Spinal cord (tissue), 10 donors: ENCODE results near the gene ADNP. TPM values are rescaled to one million over a fixed set of nuclear protein-coding genes. Genes with fewer than 3 reads are reported as not detected.

Experiments
- DNase-seq, 6 donors: peaks; one replicate each; pipeline versions ENCODE4 v3.0.0 to v3.0.0-alpha.2; 2013 to 2015; ENCODE audit warnings: low spot score in 6 of 6, low read depth in 4 of 6
- H3K27ac ChIP-seq: one replicate; pipeline ENCODE4 v1.5.1; 2013; ENCODE audit warnings: low read depth, low read length, control low read depth
- H3K27me3 ChIP-seq: one replicate; pipeline ENCODE4 v1.6.1; 2013; ENCODE audit warnings: low read length; ENCODE audit not compliant: control insufficient read depth, insufficient read depth
- H3K36me3 ChIP-seq: one replicate; pipeline ENCODE4 v1.6.1; 2013; ENCODE audit warnings: low read length; ENCODE audit not compliant: control insufficient read depth, insufficient read depth
- H3K4me1 ChIP-seq: one replicate; pipeline ENCODE4 v1.6.1; 2013; ENCODE audit warnings: low read length; ENCODE audit not compliant: control insufficient read depth, insufficient read depth
- H3K4me3 ChIP-seq: one replicate; pipeline ENCODE4 v1.5.1; 2013; ENCODE audit warnings: low read depth, low read length, control low read depth
- H3K9me3 ChIP-seq: one replicate; pipeline ENCODE4 v1.6.1; 2013; ENCODE audit warnings: low read length; ENCODE audit not compliant: control insufficient read depth, insufficient read depth
- WGBS: methylation state at CpG from one replicate; pipeline ENCODE4 v1.1.5; 2013; ENCODE audit warnings: missing lambda C conversion rate; ENCODE audit not compliant: insufficient coverage; 5-methylcytosine and 5-hydroxymethylcytosine counted together
- polyA plus RNA-seq, 2 donors: library from polyadenylated mRNA; unstranded; fragments of 120-200 nt; gene quantifications; one replicate each; pipeline ENCODE4 v1.2.1, GENCODE V29; 2013; ENCODE audit not compliant: insufficient read length in 2 of 2
- total RNA-seq, 2 donors: library from RNA; depleted of rRNA in 1 of 2; stranded (reverse); fragments of 120-200 nt in 1 of 2; fragments of >200 nt in 1 of 2; gene quantifications; one replicate each; pipeline versions ENCODE4 v1.2.3 to v1.2.4, GENCODE V29; 2013 to 2014
- donor health status: healthy.

ADNP gene
- total and polyA plus RNA-seq, 4 donors = 58.7 to 93.3 (median 76.6) TPM

DNA sequence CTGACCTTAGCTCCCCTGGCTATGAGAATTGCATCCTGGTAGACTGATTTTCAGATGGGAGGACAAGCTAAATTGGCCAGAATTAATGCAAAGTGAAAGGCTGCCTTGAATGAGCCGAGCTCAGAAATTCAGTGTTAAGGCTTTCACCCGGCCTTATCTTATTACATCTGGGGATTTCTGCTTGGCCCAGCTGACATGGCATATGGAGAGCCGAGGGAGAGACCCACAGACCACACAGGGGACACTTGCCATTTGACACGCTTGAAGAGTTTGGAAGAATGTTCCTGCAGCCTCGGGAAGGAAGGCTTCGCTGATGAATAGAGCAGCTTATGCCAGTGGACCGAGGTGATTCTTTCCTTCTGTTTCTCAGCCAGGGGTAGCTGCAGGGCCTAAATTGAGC is 36.3 kb upstream of the ADNP start:
- Histone ChIP-seq H3K36me3 (no peaks in the 10 kb centered on the region), H3K27ac (no peak overlapping the region), H3K4me1 (no peaks in the 10 kb centered on the region), H3K9me3 (no peaks in the 10 kb centered on the region), H3K4me3 (no peak overlapping the region), H3K27me3 (peaks cover 2% of the 10 kb centered on the region)
- WGBS = 13% methylated on average over 5 of the region's 7 CpGs
- DNase-seq = peak in 2 of 6 donors; percentile 64 to 65

DNA sequence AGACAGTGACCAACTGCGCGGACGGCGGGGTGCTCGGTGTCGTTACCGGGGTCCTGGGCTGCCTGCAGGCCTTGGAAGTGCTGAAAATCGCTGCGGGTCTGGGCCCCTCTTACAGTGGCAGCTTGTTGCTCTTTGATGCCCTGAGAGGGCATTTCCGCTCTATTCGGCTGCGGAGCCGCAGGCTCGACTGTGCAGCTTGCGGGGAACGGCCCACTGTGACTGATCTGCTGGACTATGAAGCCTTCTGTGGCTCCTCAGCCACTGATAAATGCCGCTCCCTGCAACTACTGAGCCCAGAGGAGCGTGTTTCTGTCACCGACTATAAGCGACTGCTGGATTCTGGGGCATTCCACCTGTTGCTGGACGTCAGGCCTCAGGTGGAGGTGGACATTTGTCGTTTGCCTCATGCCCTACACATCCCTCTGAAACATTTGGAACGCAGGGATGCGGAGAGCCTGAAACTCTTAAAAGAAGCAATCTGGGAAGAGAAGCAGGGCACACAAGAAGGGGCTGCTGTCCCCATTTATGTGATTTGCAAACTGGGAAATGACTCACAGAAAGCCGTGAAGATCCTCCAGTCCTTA is 28.4 kb upstream of the ADNP start:
- Histone ChIP-seq H3K27ac (no peak overlapping the region), H3K36me3 (peaks cover 8% of the 10 kb centered on the region), H3K4me1 (peaks cover 29% of the 10 kb centered on the region), H3K4me3 (peak overlapping the region; percentile 98), H3K27me3 (no peaks in the 10 kb centered on the region), H3K9me3 (no peaks in the 10 kb centered on the region)
- WGBS = 57% methylated on average over 22 of the region's 25 CpGs
- no peak for DNase-seq

DNA sequence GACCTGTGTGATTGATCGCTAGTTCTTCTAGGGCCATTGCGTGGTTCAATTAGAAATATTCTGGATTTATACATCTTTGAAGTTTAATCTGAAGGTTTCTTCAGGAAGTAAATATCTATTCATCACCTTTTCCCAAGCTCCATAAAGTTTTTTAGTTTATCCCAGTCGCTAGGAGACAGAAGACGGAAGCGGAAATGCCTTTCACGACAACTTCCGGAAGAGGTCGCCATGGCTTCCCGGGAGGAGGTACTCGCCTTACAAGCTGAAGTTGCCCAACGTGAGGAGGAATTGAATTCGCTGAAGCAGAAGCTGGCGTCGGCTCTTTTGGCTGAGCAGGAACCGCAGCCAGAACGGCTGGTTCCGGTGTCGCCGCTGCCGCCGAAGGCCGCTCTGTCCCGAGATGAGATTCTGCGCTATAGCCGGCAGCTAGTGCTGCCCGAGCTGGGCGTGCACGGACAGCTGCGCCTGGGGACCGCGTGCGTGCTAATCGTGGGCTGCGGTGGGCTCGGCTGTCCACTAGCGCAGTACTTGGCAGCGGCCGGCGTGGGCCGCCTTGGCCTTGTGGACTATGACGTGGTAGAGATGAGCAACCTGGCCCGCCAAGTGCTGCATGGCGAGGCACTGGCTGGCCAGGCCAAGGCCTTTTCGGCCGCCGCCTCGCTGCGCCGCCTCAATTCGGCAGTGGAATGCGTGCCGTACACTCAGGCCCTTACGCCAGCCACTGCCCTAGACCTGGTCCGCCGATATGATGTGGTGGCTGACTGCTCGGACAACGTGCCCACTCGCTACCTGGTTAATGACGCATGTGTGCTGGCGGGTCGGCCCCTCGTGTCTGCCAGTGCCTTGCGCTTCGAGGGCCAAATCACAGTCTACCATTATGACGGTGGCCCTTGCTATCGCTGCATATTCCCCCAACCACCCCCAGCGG is 27.6 kb upstream of the ADNP start, which contains the start of gene MOCS3:
Gene MOCS3, plus strand, starts transcription at position 204 of the 928 bp plus-strand sequence. Its CDS starts 25 bp downstream, at position 229.
- Histone ChIP-seq H3K9me3 (no peaks in the 10 kb centered on the region), H3K27ac (peak within 1 kb of the TSS; percentile 85), H3K4me3 (peak within 1 kb of the TSS; percentile 98), H3K36me3 (peaks cover 8% of the 10 kb centered on the region), H3K27me3 (no peaks in the 10 kb centered on the region), H3K4me1 (peaks cover 29% of the 10 kb centered on the region)
- peak; percentile 85 to 97 (median 90) for DNase-seq
- WGBS = 2% methylated on average over 65 of the region's 67 CpGs

DNA sequence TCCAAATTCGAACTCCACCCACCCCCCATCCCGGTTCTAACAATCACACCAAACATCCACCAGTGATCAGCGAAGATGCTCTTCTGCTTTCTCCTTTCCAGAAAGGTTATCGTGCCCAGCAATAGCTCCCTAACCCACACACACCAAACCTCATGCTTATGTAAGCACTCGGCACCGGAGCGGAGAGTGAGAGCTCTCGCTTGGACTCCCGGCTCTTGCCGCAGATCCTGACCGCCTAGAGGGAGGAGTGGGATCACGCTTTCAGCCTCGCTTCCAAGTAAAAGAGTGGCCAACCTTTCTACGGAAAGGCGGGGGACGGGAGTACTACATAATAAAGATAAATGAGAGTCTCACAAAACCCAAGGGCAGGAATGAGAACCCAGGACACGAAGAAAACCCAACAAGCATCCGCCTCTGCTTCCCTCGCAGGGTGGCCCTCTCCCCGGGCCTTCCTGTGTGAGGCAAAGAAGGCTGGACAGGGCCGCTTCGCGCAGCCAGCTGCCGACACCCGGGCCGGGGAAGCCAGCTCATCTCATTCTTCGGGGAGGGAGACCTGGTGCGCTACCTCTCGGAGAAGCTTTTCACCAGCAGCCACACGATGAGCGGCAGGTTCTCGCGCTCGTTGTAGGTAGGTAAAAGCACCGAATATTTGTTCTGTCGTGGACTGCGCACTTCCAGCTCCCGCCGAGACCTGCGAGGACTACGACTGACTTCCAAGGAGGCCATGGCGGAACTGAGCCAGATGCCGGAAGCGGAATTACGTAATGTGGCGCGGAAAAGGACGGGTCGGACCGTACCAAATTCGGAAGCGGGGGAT is 26.8 kb upstream of the ADNP start, which contains the start of gene DPM1:
Gene DPM1, minus strand, starts transcription at position 735 of the 817 bp plus-strand sequence. Its CDS starts 9 bp downstream, at position 726.
- no peak for DNase-seq
- Histone ChIP-seq H3K4me1 (peaks cover 29% of the 10 kb centered on the region), H3K9me3 (no peaks in the 10 kb centered on the region), H3K36me3 (peaks cover 8% of the 10 kb centered on the region), H3K4me3 (peak within 1 kb of the TSS; percentile 98), H3K27ac (peak within 1 kb of the TSS; percentile 85), H3K27me3 (no peaks in the 10 kb centered on the region)
- under 1% methylated on average over 44 of the region's 52 CpGs for WGBS

DNA sequence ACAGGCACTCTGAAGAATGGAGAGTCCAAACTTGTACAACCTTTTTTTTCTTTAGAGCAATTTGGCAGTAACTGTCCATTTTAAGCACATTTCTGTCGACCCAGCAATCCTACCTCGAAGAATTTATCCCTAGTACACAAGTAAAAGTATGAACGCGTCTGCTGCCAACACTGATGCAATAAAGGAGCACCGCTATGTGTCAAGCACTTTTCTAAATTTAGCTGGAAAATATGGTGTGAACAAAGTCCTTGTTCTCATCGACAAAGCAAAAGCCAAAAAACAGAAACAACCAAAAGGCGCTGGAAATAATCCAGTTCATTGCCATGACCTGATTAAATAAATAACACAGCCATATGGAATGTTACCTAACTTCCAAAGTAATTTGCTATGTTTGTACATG is 26.0 kb upstream of the ADNP start:
- peaks cover 29% of the 10 kb centered on the region for H3K4me1 ChIP-seq
- WGBS = 50% methylated on average over 2 of the region's 7 CpGs
- no peaks in the 10 kb centered on the region for H3K27me3 ChIP-seq
- no peak overlapping the region for H3K27ac ChIP-seq
- DNase-seq = no peak
- H3K36me3 ChIP-seq = peaks cover 5% of the 10 kb centered on the region
- no peaks in the 10 kb centered on the region for H3K9me3 ChIP-seq
- peak overlapping the region; percentile 98 for H3K4me3 ChIP-seq

DNA sequence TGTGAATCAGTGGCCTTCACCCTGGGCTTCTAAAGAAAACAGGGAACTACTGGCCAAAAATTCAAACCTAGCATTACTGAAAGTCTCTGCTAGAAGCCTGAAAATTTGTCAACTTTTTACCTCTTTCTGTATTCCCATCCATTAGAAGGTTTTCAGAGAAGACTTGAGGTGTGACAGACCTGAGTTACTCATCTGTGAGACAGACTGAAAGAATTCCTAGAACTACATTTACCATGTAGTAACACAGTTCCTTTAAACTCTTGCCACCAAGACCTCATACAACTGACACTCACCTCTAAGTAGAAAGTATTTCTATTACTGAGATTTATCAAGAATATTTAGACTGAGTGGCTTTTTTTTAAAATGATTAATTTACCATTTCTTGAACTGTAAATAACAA is 22.6 kb upstream of the ADNP start:
- Histone ChIP-seq H3K4me3 (no peak overlapping the region), H3K9me3 (no peaks in the 10 kb centered on the region), H3K27ac (no peak overlapping the region), H3K36me3 (peaks cover 13% of the 10 kb centered on the region), H3K4me1 (peaks cover 13% of the 10 kb centered on the region), H3K27me3 (no peaks in the 10 kb centered on the region)
- no peak for DNase-seq

DNA sequence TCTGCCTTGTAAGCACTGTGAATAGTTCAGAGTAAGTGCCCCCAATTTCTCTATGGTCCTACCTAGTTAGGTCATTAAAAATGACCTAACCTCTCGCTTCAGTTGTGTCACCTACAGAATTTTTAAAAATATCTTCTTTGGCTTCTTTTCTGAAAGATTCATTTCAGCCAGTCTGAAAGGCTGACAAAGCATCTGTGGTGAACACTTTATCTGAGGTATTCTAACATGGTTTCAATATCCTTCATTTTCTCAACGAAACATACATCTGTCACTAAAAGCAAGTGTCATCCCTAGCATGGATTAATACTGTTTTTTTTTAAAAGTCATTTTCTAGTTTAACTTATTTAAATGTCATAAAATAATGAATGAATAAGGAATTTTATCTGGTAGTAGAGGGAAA is 22.0 kb upstream of the ADNP start:
- H3K27ac ChIP-seq = no peak overlapping the region
- WGBS = no CpG with 5 or more reads among the region's 2 CpGs
- DNase-seq = no peak
- H3K27me3 ChIP-seq = no peaks in the 10 kb centered on the region
- H3K36me3 ChIP-seq = peaks cover 16% of the 10 kb centered on the region
- H3K4me3 ChIP-seq = no peak overlapping the region
- H3K4me1 ChIP-seq = peaks cover 13% of the 10 kb centered on the region
- H3K9me3 ChIP-seq = no peaks in the 10 kb centered on the region

DNA sequence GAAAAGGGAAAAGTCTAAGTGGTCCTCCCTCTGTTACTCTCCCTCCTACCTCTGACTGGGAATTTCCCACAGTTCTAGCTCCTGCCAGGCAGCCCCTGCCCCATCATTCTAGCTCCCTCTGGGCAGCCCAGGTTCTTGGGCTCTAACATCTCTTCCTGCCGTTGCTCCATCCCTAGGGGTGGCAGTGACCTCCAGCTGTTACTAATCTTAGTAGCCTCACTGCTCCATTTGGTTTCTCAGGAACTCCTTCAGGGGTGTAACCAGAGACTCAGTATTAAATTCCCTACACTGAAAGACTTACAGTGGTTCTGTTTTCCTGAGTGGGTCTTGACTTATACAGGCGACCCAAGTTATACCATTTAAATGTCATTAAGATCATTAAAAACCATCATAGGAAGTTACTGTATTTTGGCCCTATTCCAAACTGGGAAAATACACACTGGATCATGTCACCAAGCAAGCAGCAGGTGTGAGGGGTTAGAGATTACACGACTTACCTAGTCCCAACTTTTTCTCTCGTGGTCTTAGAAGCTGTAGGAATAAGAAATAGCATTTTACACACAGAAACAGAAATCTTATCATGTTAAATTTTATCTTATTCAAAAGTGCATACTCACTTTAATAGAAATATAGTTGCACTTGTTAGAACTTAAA is 17.0 kb upstream of the ADNP start:
- 60% methylated on average over 1 of the region's 4 CpGs for WGBS
- DNase-seq = no peak
- H3K9me3 ChIP-seq = no peaks in the 10 kb centered on the region
- no peak overlapping the region for H3K27ac ChIP-seq
- H3K36me3 ChIP-seq = peaks cover 50% of the 10 kb centered on the region
- H3K4me3 ChIP-seq = no peak overlapping the region
- H3K27me3 ChIP-seq = no peaks in the 10 kb centered on the region
- no peaks in the 10 kb centered on the region for H3K4me1 ChIP-seq

DNA sequence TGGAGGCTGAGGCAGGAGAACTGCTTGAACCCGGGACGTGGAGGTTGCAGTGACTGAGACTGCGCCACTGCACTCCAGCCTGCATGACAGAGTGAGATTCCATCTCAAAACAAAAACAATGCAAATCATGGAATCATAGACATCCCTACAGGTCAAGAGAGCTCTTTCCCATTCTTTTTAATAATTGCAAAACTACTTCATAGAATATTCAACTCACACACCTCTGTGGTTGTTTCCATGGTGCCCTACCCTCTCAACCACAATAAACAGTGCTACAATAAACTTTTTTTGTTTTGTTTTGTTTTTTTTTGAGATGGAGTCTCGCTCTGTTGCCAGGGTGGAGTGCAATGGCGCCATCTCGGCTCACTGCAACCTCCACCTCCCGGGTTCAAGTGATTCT is 11.8 kb upstream of the ADNP start:
- Histone ChIP-seq H3K9me3 (no peaks in the 10 kb centered on the region), H3K27ac (no peak overlapping the region), H3K36me3 (peaks cover 64% of the 10 kb centered on the region), H3K4me1 (no peaks in the 10 kb centered on the region), H3K4me3 (no peak overlapping the region), H3K27me3 (no peaks in the 10 kb centered on the region)
- 100% methylated on average over 3 of the region's 7 CpGs for WGBS
- no peak for DNase-seq
